PC-3 (cell line): ENCODE data around the gene B3GNT8. TPM values are rescaled to one million over a fixed set of nuclear protein-coding genes. Genes with fewer than 3 reads are reported as not detected.

Experiments used
- ATAC-seq: fragments of 200-7000 bp; cut with Tn5 transposase; 2 replicates; pipeline ENCODE4 v1.9.1; 2020; ENCODE audit warnings: mild to moderate bottlenecking, moderate library complexity
- BruUV-seq: library from RNA; stranded (reverse); fragments of 400-500 nt; replicated peaks from 2 replicates; lab custom pipeline; 2021; lab: Mats Ljungman, UMichigan
- CTCF ChIA-PET: fragments of 300-600 bp; sonication (Branson Sonifier 250); formaldehyde crosslinking; loops from one replicate; lab custom pipeline; 2022; ENCODE audit warnings: antibody characterized with exemption; lab: Charles Lee
- POLR2A ChIA-PET: fragments of 300-600 bp; sonication (Branson Sonifier 250); formaldehyde crosslinking; loops from one replicate; lab custom pipeline; 2022; ENCODE audit warnings: antibody characterized with exemption; ENCODE audit not compliant: unreplicated experiment; lab: Charles Lee
- DNase-seq: peaks from one replicate; pipeline ENCODE4 v3.0.0-alpha.2; 2015
- H2AFZ ChIP-seq: fragments of 300-600 bp; sonication (generic); 2 replicates; pipeline ENCODE4 v1.6.0; 2016; ENCODE audit warnings: antibody characterized with exemption, low read length
- H3F3A ChIP-seq: fragments of 300-600 bp; sonication (generic); one replicate; pipeline ENCODE4 v1.6.0; 2017; ENCODE audit warnings: antibody characterized with exemption, low read length, control low read depth, mild to moderate bottlenecking; ENCODE audit not compliant: unreplicated experiment
- H3K27ac ChIP-seq: fragments of 300-600 bp; sonication (generic); 2 replicates; pipeline ENCODE4 v1.5.1; 2016; ENCODE audit warnings: mild to moderate bottlenecking, low read length
- H3K27me3 ChIP-seq: fragments of 300-600 bp; sonication (generic); 2 replicates; pipeline ENCODE4 v1.6.1; 2016; ENCODE audit warnings: low read length, mixed read lengths
- H3K36me3 ChIP-seq: fragments of 300-600 bp; sonication (generic); 2 replicates; pipeline ENCODE4 v1.6.1; 2016; ENCODE audit warnings: low read depth, mixed run types, low read length, mixed read lengths
- H3K4me1 ChIP-seq: fragments of 300-600 bp; sonication (generic); 2 replicates; pipeline ENCODE4 v1.5.1; 2016; ENCODE audit warnings: low read length; ENCODE audit not compliant: insufficient read depth
- H3K4me2 ChIP-seq: fragments of 300-600 bp; sonication (generic); 2 replicates; pipeline ENCODE4 v1.6.0; 2016; ENCODE audit warnings: low read length
- H3K4me3 ChIP-seq: fragments of 300-600 bp; sonication (generic); 2 replicates; pipeline ENCODE4 v1.5.1; 2016; ENCODE audit warnings: mild to moderate bottlenecking, low read length, mixed read lengths
- H3K79me2 ChIP-seq: fragments of 300-600 bp; sonication (generic); 2 replicates; pipeline ENCODE4 v1.6.1; 2017; ENCODE audit warnings: low read length, mixed read lengths
- H3K9ac ChIP-seq: fragments of 300-600 bp; sonication (generic); 2 replicates; pipeline ENCODE4 v1.6.0; 2016; ENCODE audit warnings: mild to moderate bottlenecking, low read length
- H3K9me2 ChIP-seq: fragments of 300-600 bp; sonication (generic); replicated peaks from 2 replicates; pipeline ENCODE4 v1.6.1; 2016; ENCODE audit warnings: mixed run types, low read length, mixed read lengths
- H3K9me3 ChIP-seq: fragments of 300-600 bp; sonication (generic); 2 replicates; pipeline ENCODE4 v1.6.1; 2016; ENCODE audit warnings: low read length, mixed read lengths
- H4K20me1 ChIP-seq: fragments of 300-600 bp; sonication (generic); 2 replicates; pipeline ENCODE4 v1.6.1; 2016; ENCODE audit warnings: low read length, mixed read lengths
- CTCF ChIP-seq: fragments of 300-600 bp; sonication (generic); conservative IDR thresholded peaks from 2 replicates; pipeline ENCODE4 v1.5.1; 2017; ENCODE audit warnings: antibody characterized with exemption, low read depth, mild to moderate bottlenecking, low read length
- EZH2 ChIP-seq: fragments of 300-600 bp; sonication (generic); IDR thresholded peaks from one replicate; pipeline ENCODE4 v1.6.1; 2017; ENCODE audit warnings: antibody characterized with exemption, mild to moderate bottlenecking, low read length; ENCODE audit not compliant: unreplicated experiment
- EZH2phosphoT487 ChIP-seq: fragments of 300-600 bp; sonication (generic); IDR thresholded peaks from 2 replicates; pipeline ENCODE4 v1.6.1; 2018; ENCODE audit warnings: mild to moderate bottlenecking, antibody characterized with exemption, low read length, borderline replicate concordance
- intact Hi-C: fragments of 100-400 bp; cut with micrococcal nuclease; formaldehyde crosslinking; loops from 2 replicates; pipeline ENCODE4 v1.9.0; 2023
- total RNA-seq: library from RNA; depleted of rRNA; stranded (reverse); fragments of >200 nt; gene quantifications from 2 replicates; pipeline ENCODE4 v1.2.3, GENCODE V29; 2014

The B3GNT8 gene
- total RNA-seq, 1 experiment from 2014 or later: 2.3 TPM

- Histone ChIP-seq H3F3A (no peaks in the 10 kb centered on the region), H3K4me2 (no peak overlapping the region), H4K20me1 (no peaks in the 10 kb centered on the region), H3K27ac (no peak overlapping the region), H3K9ac (no peak overlapping the region), H3K9me2 (no peaks in the 10 kb centered on the region), H3K4me1 (peaks cover 7% of the 10 kb centered on the region), H2AFZ (no peak overlapping the region), H3K36me3 (no peaks in the 10 kb centered on the region), H3K4me3 (no peak overlapping the region), H3K27me3 (no peaks in the 10 kb centered on the region), H3K79me2 (no peaks in the 10 kb centered on the region), H3K9me3 (no peaks in the 10 kb centered on the region)
- intact Hi-C loops: no loop called here
- no TSS peak for BruUV-seq
- ChIA-PET POLR2A (no interaction called here), CTCF (no interaction called here)
- ATAC-seq (no peak), DNase-seq (no peak)
- TF ChIP-seq EZH2phosphoT487: no peak
- no peak for TF ChIP-seq EZH2
- TF ChIP-seq CTCF: no peak
Measured at GRCh38 chr19:41413947-41414346, 13.2 kb downstream of the B3GNT8 start.

DNA sequence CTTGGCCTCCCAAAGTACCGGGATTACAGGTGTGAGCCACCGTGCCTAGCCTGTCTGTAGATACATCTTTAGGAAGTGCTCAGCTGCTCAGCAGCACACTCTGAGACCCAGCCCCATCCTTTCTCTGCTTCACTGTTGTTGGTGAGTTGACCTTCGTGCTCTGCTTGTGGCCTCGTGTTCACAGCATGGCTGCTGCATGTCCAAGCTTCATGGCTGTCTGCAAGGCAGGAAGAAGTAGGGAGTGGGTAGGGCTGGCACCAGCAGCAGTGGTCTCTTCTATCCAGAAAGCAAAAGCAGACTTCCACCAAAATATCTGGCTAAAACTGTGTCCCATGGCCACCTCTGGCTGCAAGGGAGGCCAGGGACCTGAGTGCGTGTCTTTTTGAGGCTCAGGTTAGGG lies 14.2 kb downstream of the B3GNT8 start:
- no peaks in the 10 kb centered on the region for H3K79me2 ChIP-seq
- H3K9me2 ChIP-seq: no peaks in the 10 kb centered on the region
- H3K9me3 ChIP-seq: no peaks in the 10 kb centered on the region
- H3K4me3 ChIP-seq: no peak overlapping the region
- ChIA-PET CTCF (no interaction called here), POLR2A (no interaction called here)
- DNase-seq (no peak), ATAC-seq (no peak)
- no peaks in the 10 kb centered on the region for H4K20me1 ChIP-seq
- H3K36me3 ChIP-seq: no peaks in the 10 kb centered on the region
- H3K27ac ChIP-seq: no peak overlapping the region
- no peak overlapping the region for H3K4me2 ChIP-seq
- intact Hi-C loops: no loop called here
- no peak for TF ChIP-seq EZH2
- H3K27me3 ChIP-seq: no peaks in the 10 kb centered on the region
- peaks cover 9% of the 10 kb centered on the region for H3K4me1 ChIP-seq
- H3F3A ChIP-seq: no peaks in the 10 kb centered on the region
- H2AFZ ChIP-seq: no peak overlapping the region
- BruUV-seq: no TSS peak
- H3K9ac ChIP-seq: no peak overlapping the region

- Histone ChIP-seq H4K20me1 (no peaks in the 10 kb centered on the region), H2AFZ (no peak overlapping the region), H3K4me3 (no peak overlapping the region), H3K27ac (no peak overlapping the region), H3K27me3 (no peaks in the 10 kb centered on the region), H3K9me3 (no peaks in the 10 kb centered on the region), H3K4me1 (peaks cover 9% of the 10 kb centered on the region), H3K4me2 (no peak overlapping the region), H3K9ac (no peak overlapping the region), H3K79me2 (no peaks in the 10 kb centered on the region), H3F3A (no peaks in the 10 kb centered on the region), H3K36me3 (no peaks in the 10 kb centered on the region), H3K9me2 (no peaks in the 10 kb centered on the region)
- no peak for TF ChIP-seq EZH2
- TF ChIP-seq EZH2phosphoT487: no peak
- TF ChIP-seq CTCF: no peak
- no TSS peak for BruUV-seq
- ATAC-seq: no peak
- intact Hi-C loops: no loop called here
- no peak for DNase-seq
- POLR2A ChIA-PET: no interaction called here
- CTCF ChIA-PET: no interaction called here
Measured at GRCh38 chr19:41411968-41412265, 15.3 kb downstream of the B3GNT8 start.
